ENCODE data around the gene UVSSA. TPM values are rescaled to one million over a fixed set of nuclear protein-coding genes. Genes with fewer than 3 reads are reported as not detected.

The UVSSA gene
- total RNA-seq, 1 donor from 2014 or later, result 9.7 TPM

DNA sequence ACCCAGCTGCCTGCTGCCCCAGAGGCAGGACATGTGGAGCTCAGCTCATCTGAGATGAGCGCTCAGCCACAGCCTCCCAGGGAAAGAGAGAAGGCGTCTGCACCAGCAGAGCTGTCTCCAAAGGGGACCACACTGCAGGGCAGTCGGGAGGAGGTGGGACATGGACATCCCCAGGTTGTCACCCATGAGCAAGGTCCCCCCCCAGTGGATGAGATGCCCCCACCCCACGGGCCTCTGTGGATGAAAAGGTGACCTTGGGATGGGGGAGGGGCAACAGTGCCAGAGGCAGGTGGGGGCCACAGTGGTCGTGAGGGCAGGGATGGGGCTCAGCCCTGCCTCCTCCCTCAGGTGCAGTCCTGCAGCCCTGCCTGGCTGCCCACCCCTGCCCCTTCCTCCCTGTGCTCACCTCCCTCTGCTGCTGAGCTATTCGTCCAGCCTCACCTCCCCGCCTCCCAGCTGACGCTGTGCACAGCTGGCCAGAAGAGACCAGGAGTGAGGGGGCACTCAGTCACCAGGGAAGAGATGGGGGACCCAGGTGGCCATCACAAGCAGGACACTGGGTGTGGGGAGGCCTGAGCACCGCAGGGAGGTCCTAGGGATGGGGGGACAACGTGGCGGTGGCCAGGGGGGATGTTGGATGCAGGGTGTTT lies 49.9 kb downstream of the UVSSA start:
- DNase-seq, result no peak

DNA sequence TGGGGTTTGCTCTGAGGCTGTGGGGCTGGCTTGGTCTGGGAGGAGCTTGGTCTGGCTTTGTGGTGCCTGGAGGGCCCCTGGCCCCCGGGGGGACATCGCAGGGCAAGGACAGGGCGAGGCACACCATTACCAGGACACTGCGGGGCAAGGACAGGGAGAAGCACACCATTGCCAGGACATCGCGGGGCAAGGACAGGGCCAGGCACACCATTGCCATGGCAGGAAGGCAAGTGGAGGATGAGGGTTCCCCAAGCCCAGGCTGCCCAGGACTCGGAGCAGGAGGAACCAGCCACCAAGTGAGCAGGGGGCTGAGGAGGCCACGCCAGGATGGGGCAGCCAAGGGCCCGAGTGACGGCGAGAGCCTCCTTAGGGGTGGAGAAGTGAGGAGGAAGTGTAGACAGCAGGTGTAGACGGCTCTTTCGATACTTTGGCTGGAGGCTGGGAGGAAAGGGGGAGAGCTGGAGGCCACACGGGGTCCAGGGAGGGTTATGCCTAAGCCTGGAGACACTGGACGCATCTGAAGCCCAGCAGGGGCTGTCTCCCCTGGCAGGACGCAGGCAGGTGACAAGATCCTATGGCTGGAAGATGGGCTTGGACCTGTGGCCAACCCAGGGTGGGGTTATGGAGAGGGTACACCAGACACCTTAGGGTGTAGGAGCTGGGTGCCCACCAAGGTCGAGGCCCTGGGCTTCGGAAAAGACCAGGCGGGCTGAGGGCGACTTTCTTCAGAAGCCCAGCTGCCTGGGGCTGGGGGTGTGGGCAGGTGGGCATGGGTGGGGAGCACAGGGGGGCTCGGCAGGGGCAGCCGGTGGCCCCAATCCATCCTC lies 51.9 kb downstream of the UVSSA start:
- DNase-seq, result no peak

DNA sequence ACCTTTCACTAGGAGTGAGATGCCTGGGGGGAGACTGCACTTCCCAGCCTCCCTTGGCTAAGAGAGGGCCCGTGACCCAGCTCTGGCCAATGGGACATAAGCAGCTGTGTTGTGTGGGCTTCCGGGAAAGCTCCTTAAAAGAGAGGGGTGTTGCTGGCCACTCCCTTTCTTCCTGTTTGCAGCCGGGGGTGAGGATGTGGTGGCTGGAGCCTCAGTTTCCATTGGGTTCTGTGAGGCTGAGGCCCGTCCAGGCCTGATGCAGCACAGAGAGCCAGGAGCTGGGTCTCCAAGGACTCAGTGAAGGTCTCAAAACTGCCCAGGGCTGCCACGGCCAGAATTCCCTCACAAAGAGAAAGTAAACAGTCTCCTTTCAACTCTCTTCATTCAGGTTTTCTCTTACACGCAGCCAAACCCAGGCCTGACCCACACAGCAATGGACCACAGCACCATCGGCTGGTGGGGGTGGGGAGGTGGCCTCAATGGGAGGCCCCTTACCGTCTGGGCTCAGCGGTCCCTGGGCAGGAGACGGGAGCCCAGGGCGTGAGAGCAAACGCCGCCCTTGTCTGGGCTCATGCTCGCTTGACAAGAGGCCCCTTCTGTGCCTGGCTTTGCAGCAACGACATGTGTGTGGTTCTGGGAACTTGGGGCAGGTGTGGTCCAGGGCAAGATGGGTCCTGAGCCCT lies 52.6 kb downstream of the UVSSA start:
- DNase-seq, result no peak

DNA sequence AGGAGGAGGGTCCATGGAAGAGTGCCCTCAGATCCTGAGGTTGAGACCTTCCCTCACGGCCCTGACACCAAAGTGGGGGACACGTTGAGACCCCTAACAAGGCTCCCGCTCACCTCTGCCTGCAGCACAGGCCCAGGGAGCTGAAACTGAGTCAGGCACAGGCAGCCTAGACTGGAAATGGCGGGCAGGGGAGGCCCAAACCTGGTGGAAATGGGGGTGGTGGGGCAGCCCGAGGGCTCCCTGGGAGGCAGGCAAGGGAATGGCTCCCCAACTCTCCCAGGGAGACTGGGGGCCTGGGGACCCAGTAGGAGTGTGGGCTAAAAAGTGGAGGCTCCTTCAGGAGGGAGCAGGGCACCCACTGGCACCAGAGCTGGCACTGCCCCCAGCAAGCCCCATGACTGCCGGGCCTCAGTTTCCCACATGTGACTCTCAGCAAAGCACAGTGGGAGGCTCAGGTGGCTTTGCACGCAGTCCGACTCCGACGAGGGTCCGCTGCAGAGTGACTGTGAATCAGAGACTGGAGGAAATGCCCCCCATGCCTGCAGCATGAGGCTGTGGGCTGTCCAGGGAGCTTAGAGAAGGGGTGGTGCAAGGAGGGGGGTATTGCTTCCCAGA lies 53.3 kb downstream of the UVSSA start:
- DNase-seq, result no peak

DNA sequence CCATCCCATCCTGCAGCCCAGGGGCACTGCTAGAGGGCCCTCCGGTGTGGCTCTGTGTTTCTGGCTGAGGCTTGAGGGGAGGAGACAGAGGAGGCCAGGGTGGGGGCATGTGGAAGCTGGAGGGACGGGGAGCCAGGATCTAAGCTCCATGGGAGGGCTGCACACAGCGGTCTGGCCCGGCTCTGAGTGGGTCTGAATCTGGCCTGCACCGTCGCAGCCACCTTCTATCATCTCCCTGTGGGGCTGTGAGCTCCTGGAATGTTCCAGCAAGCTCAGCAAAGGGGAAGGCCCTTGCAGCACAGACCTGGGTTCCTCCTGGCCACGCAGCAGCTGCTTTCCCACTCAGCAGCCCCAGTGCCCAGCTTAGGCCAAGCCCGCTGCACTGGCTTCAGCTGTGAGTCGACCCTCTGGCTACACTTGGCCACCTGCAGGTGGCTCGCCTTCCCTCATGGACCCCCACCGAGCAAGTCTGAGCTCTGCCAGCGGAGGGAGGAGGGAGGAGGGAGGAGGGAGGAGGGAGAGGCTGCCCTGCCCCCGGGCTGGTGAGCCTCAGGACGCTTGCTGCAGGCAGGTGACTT lies 53.9 kb downstream of the UVSSA start:
- DNase-seq, result no peak

DNA sequence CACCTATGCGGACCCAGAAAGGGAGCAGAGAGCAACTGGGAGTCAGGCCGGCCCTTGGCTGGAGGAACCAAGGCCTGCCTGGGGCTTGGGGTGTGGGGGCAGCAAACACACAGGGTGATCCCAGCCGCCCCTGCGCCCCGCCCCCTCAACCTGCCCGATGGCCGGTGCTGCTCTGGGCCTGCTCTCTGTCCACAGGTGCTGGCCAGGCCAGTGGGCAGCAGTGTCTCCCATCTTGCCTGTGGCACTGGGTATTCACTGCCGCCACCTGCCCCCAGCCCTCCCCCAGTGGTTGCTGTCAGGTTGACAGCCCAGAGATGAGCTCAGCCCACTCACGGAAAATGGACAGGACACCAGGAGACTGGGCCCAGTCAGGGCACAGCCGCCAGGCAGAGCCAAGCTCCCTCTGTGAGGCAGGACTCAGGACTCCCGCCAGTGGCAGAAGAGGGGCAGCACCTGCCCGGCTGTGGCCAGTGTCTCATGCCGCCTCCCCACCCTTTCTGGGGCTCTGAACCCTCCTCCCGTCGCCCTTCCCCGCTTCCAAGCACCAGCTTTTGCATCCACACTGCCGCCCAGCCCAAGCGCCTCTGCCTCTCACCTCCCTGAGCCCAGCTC lies 54.5 kb downstream of the UVSSA start:
- DNase-seq, result no peak

DNA sequence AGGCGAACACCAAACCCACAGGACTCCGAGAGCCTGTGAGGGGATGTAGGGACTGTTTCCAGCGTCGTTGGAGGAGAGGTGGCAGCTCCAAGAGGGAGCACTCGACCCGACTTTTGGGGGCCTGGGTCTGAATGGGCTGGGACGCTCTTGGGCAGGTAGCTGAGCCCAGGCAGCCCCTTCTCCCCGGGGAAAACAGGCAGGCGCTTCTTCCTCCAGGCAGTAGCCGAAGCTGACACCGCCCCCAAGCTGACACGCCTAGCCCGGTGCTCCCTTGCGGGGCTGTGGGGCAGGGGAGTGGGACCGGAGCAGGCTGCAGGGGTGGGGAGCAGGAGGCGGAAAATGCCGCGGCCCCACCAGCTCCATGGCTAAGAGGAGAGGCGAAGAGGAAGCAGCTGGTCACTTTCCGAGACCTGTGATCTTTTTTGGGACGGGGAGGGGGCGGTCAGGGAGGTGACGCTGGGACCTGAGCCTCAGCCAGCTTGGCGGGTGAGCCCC lies 55.1 kb downstream of the UVSSA start:
- no peak for DNase-seq

DNA sequence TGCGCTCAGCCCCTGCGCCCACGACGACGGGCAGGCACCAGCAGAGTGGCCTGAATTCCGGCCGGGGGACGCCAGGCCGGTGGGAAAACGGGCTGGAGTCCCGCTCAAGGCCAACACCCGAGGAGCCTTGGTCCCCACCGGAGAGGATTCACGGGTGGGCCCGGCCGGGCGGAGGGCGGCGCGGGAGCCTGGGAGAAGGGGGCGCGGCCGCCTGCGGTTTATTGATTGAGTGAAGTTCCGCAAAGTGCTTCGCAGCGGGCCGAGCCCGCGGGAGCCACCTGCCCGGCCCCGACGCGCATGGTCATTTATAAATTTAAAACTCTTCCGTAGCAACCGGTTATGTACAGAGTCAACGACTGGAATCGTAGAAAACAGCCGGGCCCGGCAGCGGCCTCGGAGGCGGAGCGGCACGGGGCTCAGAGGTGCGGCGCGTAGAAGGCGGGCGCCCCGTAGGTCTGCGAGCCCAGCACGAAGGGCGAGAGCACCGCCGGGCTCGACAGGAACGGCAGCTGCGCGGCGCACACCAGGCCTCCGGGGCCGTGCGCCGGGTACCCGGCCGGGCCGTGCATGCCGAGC lies 55.6 kb downstream of the UVSSA start:
- DNase-seq, result no peak

DNA sequence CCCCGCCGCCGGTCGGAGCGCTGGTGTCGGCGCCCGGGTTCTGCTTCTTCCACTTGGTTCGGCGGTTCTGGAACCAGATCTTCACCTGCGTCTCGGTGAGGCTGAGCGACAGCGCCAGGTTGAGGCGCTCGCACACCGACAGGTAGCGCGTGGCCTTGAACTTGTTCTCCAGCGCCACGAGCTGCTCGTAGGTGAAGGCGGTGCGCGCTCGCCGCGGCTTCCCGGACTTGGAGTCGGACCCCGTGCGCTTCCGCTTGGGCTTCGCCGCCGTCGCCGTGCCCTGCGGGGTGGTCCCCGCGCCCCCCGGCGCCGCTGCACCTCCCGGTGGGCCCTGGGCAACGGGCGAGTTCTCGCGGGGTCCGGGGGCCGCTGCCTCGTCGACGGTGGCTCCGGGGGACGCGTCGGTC lies 56.2 kb downstream of the UVSSA start:
- no peak for DNase-seq

DNA sequence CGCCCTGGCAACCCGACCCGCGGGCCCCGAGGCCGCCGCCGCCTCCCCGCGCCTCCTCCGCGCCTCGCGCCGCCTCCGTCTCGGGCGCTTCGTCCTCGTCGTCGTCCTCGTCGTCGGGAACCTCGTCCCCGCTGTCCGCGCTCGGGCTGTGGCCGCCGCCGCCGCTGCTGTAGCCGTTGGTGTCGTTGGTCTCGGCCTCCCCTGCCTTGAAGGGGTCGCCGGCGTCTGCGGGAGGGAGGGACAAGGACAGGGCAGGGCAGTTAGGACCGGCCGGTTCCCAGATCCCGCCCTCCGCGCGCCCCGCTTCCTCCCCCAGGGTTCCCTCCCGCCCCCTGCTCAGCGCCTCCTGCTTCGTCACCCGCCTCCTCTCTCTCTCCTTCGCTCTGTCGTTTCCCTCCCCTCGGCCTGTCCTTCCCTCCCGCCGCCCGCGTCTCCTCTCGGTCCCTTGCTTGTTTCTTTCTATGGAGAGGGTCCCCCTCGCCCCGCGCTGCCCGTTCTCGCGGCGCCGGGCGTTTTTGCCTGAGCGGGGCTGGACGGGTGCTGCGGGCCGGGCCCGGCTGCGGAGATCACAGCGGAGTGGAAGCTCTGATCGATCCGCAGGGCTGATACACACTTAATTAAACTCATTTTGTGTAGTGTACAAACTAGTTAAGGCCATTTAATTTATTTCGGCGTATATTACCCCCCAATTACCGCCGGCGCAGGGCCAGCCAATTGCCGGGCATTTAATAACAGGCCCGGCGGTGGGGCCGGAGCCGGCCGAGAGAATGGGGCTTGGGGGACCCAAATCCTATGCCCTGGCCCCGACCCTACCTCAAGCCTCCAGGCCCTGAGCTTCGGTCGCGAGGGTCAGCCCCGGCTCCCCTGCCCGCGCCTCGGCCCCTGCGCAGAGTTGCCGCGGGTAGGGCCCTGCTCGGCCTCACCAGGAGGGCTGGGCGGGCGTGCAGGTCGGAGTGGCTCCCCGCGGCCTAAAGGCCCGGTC lies 56.9 kb downstream of the UVSSA start:
- no peak for DNase-seq

DNA sequence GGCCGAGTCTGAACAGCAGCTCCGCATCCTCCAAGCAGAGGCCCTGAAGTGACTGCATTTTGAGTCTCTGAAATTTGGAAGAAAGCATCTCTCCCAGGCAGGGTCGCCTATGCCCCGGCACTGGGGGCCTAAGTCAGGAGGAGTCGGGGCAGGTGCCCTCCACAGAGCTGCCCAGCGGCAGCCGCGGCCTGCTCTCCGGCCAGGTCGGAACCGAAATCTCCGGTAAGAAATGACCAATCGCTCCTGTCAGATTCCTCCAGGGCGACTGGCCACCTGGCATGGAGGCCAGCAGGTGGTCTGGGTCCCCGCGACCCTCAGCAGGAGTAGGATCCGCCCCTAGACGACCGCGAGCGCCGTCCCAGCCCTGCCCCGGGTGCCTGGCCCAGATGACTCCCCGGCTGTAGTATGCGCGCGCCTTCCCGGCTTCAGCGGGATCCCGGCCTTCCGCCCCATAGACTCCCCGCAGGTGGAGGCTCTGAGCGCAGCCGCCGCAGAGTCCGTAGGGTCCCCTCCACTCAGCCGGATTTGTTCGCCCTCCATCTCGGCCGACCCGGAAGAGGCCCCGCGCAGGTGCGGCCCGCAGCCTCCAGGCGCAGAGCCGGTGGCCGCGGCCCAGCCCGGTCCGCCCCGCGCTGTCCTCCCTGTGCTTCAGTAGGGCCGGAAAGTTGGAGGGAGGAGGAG lies 57.7 kb downstream of the UVSSA start:
- DNase-seq, result no peak

DNA sequence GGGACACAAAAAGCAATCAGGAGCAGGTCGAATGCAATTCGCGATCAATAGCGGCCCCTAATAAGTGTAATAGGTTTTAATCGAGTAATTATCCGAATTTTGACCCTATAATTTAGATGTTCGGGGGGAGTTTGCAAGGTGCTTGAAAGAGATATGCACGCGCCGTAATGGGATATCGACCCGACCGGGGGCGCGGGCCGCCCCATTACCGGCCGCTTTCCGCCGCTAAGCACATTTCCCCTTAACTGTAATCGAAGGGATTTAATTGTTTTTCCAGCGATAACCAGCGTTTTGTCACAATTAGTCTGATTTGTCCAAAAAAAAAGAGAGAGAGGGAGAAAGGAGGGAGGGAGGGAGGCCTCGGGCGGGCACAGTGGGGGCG lies 58.2 kb downstream of the UVSSA start:
- no peak for DNase-seq

DNA sequence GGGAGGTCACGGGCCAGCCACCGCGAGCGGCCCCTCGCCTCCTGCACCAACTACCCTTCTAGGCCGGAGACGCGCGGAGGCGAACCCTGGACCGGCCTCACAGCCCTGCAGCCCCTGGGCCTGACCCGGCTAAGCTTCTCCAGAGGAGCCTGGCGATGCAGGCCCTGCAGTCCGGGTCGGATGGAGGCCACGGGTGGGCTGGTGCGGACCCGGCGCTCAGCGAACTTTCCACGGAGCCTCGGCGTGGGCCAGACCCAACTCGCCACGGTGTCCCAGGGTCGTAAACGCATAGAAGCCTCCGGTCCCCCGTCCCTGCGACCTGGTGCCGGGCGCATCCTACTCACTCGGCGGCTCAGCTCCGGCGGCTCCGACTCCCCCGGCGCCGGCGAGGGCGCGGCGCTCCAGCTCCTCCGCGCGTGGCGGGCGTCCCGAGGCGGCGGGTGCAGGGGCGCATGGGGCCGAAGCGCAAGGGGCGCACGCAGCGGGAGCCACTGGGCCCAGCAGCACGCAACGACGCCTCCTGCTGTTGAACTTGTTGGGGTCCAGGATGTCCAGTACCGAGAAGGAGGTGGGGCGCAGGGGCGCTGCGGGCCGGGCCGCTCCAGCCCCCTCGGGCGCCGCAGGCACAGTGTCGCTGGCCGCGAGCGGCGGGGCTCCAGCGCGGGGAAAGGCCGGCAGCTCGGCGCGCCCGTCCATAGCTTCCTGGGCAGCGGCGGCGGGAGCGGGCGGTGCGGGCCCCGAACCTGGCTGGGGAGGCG lies 58.8 kb downstream of the UVSSA start:
- no peak for DNase-seq

DNA sequence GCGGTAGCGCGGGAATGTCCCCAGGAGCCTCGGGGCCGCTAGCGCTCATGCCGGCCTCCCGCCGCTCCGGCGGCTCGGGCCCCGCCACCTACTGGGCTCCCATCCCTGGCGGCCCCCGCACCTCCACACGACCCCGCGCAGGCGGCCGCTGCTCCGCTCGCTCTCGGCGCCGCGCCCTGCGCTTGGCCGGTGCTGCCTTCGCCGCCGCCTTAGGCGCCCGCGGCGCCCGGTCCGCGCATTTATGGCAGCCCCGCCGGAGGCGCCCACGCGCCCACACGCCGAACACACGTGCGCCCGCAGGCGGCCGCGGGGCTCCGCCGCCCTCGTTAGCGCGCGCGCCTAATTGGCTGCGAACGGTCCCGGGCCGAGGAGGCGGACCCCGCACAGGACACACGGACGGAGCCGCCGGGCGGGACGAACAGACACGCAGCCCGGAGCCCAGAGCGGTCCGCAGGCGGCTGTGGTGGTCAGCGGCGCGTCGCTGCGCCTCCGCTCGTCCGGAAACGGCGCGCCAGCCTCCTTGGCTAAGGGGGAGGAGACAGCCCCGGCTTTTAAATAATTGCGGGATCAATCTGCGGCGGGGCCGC lies 59.5 kb downstream of the UVSSA start, which contains the start of gene NKX1-1:
TSS of gene NKX1-1 (minus strand) at position 49 of the 587 bp plus-strand sequence. CDS start at position 49, 0 bp downstream.
- DNase-seq, result no peak

DNA sequence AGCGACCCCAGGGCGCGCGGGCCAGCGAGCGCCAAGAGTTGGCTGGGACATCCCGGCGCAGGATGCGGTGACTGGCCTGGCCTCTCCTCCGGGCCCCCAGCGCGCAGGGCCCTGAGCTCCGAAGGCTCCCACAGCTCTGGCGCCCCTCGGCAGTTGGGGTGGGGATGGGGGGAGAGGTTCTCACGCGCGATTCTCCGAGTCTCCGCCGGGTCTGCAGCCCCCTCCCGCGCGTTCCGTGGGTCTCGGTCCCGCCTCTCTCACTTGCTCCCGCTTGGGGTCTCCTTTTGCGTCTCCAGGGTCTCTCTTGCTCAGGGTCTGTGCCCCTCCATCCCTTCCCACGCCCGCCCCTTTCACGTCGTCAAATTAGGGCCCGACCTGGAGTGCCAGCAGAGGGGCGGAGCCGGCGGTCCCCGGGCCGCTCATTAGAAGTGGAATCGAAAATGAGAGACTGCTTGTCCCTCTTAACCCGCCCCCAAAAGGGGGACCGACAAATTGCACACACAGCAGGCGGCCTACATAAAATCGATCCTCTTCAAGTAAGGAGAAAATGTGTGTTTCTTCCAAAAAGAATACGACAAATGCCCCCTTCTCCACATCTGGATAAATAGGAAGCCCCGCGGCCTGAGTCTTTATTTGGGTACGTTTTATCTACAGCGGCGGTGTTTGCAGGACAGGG lies 60.1 kb downstream of the UVSSA start:
- DNase-seq, result no peak

DNA sequence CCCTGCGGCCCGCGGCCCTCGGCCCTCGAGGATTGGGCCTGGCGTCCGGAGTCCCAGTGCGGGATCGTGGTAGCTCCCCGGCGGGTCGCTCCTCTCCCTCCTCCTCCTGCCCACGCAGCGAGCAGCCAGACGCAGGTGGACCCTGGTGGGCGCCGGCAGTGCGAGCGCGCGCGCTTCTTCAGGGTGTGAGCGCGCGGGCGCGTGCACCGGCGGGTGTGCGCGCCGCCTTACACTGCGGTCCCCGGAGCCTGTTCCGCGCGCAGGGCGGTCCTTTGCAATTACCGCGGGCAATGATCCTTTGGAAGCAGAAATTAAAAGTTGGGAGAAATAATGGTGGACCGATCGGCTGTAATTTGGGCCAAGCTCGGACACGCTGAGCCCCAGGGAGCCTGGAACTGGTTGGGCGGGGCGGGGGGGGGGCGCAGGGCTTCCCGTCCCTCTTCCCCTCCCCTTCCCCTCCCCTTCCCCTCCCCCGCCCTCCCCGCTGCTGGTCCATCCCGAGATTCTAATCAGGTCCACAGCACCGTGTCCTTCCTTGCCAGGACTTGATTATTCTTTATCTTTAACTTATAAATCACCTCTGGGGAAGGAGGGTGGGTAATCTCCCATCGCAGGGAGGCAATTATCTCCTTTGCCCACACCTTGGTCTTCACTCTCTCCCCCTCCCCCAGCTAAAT lies 60.8 kb downstream of the UVSSA start:
- DNase-seq, result no peak

DNA sequence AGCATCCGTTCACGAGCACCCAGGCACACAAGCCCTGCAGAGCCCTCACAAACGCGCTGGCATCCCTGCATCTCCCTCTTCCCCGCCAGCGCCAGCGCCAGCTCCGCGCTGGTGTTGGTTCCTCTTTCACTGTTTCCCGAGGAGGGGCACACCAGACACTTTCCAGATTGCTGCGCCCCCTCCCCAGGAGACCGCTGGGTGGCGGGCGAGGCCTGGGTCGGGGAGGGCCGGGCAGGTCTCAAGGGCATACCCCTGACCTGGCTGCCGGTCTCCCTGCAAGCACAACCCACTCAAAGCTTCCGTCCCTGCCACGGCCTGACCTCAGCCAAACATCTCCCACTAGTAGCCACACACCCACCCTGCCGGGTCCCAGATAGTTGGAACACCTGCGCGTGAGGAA lies 61.4 kb downstream of the UVSSA start:
- DNase-seq, result no peak
